Measurements from ENCODE around the gene GNL2. TPM values are rescaled to one million over a fixed set of nuclear protein-coding genes. Genes with fewer than 3 reads are reported as not detected.
A peak's percentile ranks its signal among the peaks of the same experiment; 100 is the strongest.
"Not testable (repeated sequence)": the region's sequence is repeated elsewhere in the genome, so short reads cannot be mapped to it uniquely, and the experiment has no call there.

GNL2 gene
- total and polyA plus RNA-seq, 2 experiments from 2014 or later: 39.3 to 65.4 TPM

GRCh38 chr1:37564892-37565291 is 30.8 kb downstream of the GNL2 start:
- H2AFZ ChIP-seq: peak overlapping the region; percentile 6; the same call in 1 of the 2 replicates
- H3K4me3 ChIP-seq: no peak overlapping the region
- DNase-seq: no peak
- no peak overlapping the region for H3K4me2 ChIP-seq (ENCODE audit: unreplicated experiment)
- TF ChIP-seq EZH2 (IDR thresholded peaks at IDR 0.05; ENCODE audit: insufficient read depth, poor library complexity, severe bottlenecking): no peak
- no peak for TF ChIP-seq EZH2phosphoT487 (IDR thresholded peaks at IDR 0.05; ENCODE audit: insufficient read depth, low read depth)
- H3K4me1 ChIP-seq (ENCODE audit: insufficient read depth): peaks cover 20% of the 10 kb centered on the region
- H3K9ac ChIP-seq: 0 out of 2 replicates have a peak overlapping the region, but pooled peaks have one; percentile 25
- H3F3A ChIP-seq (ENCODE audit: insufficient read depth): peaks cover 62% of the 10 kb centered on the region
- H3K27me3 ChIP-seq (replicated peaks; ENCODE audit: insufficient read depth): no peaks in the 10 kb centered on the region
- no peaks in the 10 kb centered on the region for H4K20me1 ChIP-seq (ENCODE audit: insufficient read depth)
- H3K9me3 ChIP-seq (ENCODE audit: low read depth): no peaks in the 10 kb centered on the region
- peak overlapping the region; percentile 34 for H3K27ac ChIP-seq
- H3K36me3 ChIP-seq (ENCODE audit: low read depth): peaks cover 49% of the 10 kb centered on the region
- H3K9me2 ChIP-seq (ENCODE audit: insufficient read depth): no peaks in the 10 kb centered on the region
- no peaks in the 10 kb centered on the region for H3K79me2 ChIP-seq (ENCODE audit: insufficient read depth)
- in situ Hi-C loops (cut with MboI): no loop called here

GRCh38 chr1:37562984-37563383 is 32.8 kb downstream of the GNL2 start:
- no peaks in the 10 kb centered on the region for H3K27me3 ChIP-seq (replicated peaks; ENCODE audit: insufficient read depth)
- TF ChIP-seq EZH2phosphoT487 (IDR thresholded peaks at IDR 0.05; ENCODE audit: insufficient read depth, low read depth): no peak
- H3K9me2 ChIP-seq (ENCODE audit: insufficient read depth): no peaks in the 10 kb centered on the region
- H3K4me2 ChIP-seq (ENCODE audit: unreplicated experiment): no peak overlapping the region
- no peaks in the 10 kb centered on the region for H4K20me1 ChIP-seq (ENCODE audit: insufficient read depth)
- peaks cover 20% of the 10 kb centered on the region for H3K4me1 ChIP-seq (ENCODE audit: insufficient read depth)
- in situ Hi-C loops (cut with MboI): no loop called here
- no peak overlapping the region for H2AFZ ChIP-seq
- WGBS, 2 experiments (ENCODE audit: low coverage in 1 of 2, low lambda C conversion rate in 2 of 2, missing lambda C conversion rate in 2 of 2): 64 to 80% methylated on average over 1 of the region's 1 CpG
- H3F3A ChIP-seq (ENCODE audit: insufficient read depth): peaks cover 58% of the 10 kb centered on the region
- H3K27ac ChIP-seq: no peak overlapping the region
- H3K4me3 ChIP-seq: no peak overlapping the region
- no peaks in the 10 kb centered on the region for H3K9me3 ChIP-seq (ENCODE audit: low read depth)
- peaks cover 30% of the 10 kb centered on the region for H3K36me3 ChIP-seq (ENCODE audit: low read depth)
- H3K79me2 ChIP-seq (ENCODE audit: insufficient read depth): no peaks in the 10 kb centered on the region
- DNase-seq: no peak
- H3K9ac ChIP-seq: no peak overlapping the region

- Histone ChIP-seq H2AFZ (peak overlapping the region; percentile 45; the same call in 1 of the 2 replicates), H3K4me1 (ENCODE audit: insufficient read depth) (peaks cover 20% of the 10 kb centered on the region), H3K9me2 (ENCODE audit: insufficient read depth) (no peaks in the 10 kb centered on the region), H4K20me1 (ENCODE audit: insufficient read depth) (no peaks in the 10 kb centered on the region), H3K4me3 (no peak overlapping the region), H3K9me3 (ENCODE audit: low read depth) (no peaks in the 10 kb centered on the region), H3K79me2 (ENCODE audit: insufficient read depth) (no peaks in the 10 kb centered on the region), H3F3A (ENCODE audit: insufficient read depth) (peaks cover 44% of the 10 kb centered on the region), H3K9ac (no peak overlapping the region), H3K27me3 (replicated peaks; ENCODE audit: insufficient read depth) (no peaks in the 10 kb centered on the region), H3K36me3 (ENCODE audit: low read depth) (peaks cover 14% of the 10 kb centered on the region), H3K27ac (no peak overlapping the region), H3K4me2 (ENCODE audit: unreplicated experiment) (no peak overlapping the region)
- TF ChIP-seq EZH2 (IDR thresholded peaks at IDR 0.05; ENCODE audit: insufficient read depth, poor library complexity, severe bottlenecking) (no peak), EZH2phosphoT487 (IDR thresholded peaks at IDR 0.05; ENCODE audit: insufficient read depth, low read depth) (no peak)
- in situ Hi-C loops (cut with MboI): no loop called here
- 80 to 82% methylated on average over 21 of the region's 21 CpGs for WGBS, 2 experiments (ENCODE audit: low coverage in 1 of 2, low lambda C conversion rate in 2 of 2, missing lambda C conversion rate in 2 of 2)
- peak; percentile 53 for DNase-seq
Measured at GRCh38 chr1:37561133-37562132, 34.3 kb downstream of the GNL2 start.

- no peak overlapping the region for H3K27ac ChIP-seq
Measured at GRCh38 chr1:37560401-37561132, 35.2 kb downstream of the GNL2 start.

GRCh38 chr1:37559957-37560379 is 35.8 kb downstream of the GNL2 start:
- H3K79me2 ChIP-seq (ENCODE audit: insufficient read depth); H3K36me3 ChIP-seq (ENCODE audit: low read depth); H3K4me2 ChIP-seq (ENCODE audit: unreplicated experiment); DNase-seq; H3K4me3 ChIP-seq; H3K9ac ChIP-seq; in situ Hi-C loops (cut with MboI); H4K20me1 ChIP-seq (ENCODE audit: insufficient read depth); H3K27ac ChIP-seq; H3K27me3 ChIP-seq (replicated peaks; ENCODE audit: insufficient read depth); H3K9me3 ChIP-seq (ENCODE audit: low read depth); H3K9me2 ChIP-seq (ENCODE audit: insufficient read depth): not testable (repeated sequence)
- H3F3A ChIP-seq (ENCODE audit: insufficient read depth): peaks cover 29% of the 10 kb centered on the region
- WGBS, 2 experiments (ENCODE audit: low coverage in 1 of 2, low lambda C conversion rate in 2 of 2, missing lambda C conversion rate in 2 of 2): 44 to 47% methylated on average over 12 of the region's 12 CpGs
- peaks cover 17% of the 10 kb centered on the region for H3K4me1 ChIP-seq (ENCODE audit: insufficient read depth)
- H2AFZ ChIP-seq: peak overlapping the region; percentile 45; the same call in 1 of the 2 replicates

More at GRCh38 chr1:37560401-37561132, 35.2 kb downstream of the GNL2 start:
- peaks cover 6% of the 10 kb centered on the region; the same call in 1 of the 2 replicates for H3K36me3 ChIP-seq (ENCODE audit: low read depth)
- H3K4me2 ChIP-seq (ENCODE audit: unreplicated experiment): no peak overlapping the region
- no peaks in the 10 kb centered on the region for H3K27me3 ChIP-seq (replicated peaks; ENCODE audit: insufficient read depth)
- no peak for DNase-seq
- H3K4me3 ChIP-seq: no peak overlapping the region
- no peaks in the 10 kb centered on the region for H3K79me2 ChIP-seq (ENCODE audit: insufficient read depth)
- H3K9me3 ChIP-seq (ENCODE audit: low read depth): no peaks in the 10 kb centered on the region
- no peak for TF ChIP-seq EZH2 (IDR thresholded peaks at IDR 0.05; ENCODE audit: insufficient read depth, poor library complexity, severe bottlenecking)
- H3F3A ChIP-seq (ENCODE audit: insufficient read depth): peaks cover 35% of the 10 kb centered on the region
- no peaks in the 10 kb centered on the region for H3K9me2 ChIP-seq (ENCODE audit: insufficient read depth)
- in situ Hi-C loops (cut with MboI): no loop called here
- H3K4me1 ChIP-seq (ENCODE audit: insufficient read depth): peaks cover 20% of the 10 kb centered on the region
- H4K20me1 ChIP-seq (ENCODE audit: insufficient read depth): no peaks in the 10 kb centered on the region
- H3K9ac ChIP-seq: no peak overlapping the region
- 16 to 17% methylated on average over 10 of the region's 10 CpGs for WGBS, 2 experiments (ENCODE audit: low coverage in 1 of 2, low lambda C conversion rate in 2 of 2, missing lambda C conversion rate in 2 of 2)
- peak overlapping the region; percentile 45; the same call in 1 of the 2 replicates for H2AFZ ChIP-seq

All from GM23248 (cell line).